SK-N-SH (cell line): ENCODE data around the gene HPX. TPM values are rescaled to one million over a fixed set of nuclear protein-coding genes. Genes with fewer than 3 reads are reported as not detected.

Source experiments
- ELF1 ChIP-seq: IDR thresholded peaks from 2 replicates; pipeline ENCODE4 v1.4.0; 2012
- EP300 ChIP-seq, 2 experiments: IDR thresholded peaks; 2 replicates each; pipeline versions ENCODE4 v1.4.0 to v1.6.1; 2012; ENCODE audit warnings: borderline replicate concordance in 1 of 2, low read depth in 1 of 2, low read length in 1 of 2
- EZH2phosphoT487 ChIP-seq: fragments of 200-600 bp; sonication (generic); IDR thresholded peaks from 2 replicates; pipeline ENCODE4 v1.6.1; 2017; ENCODE audit warnings: low read depth, mixed run types, mild to moderate bottlenecking, antibody characterized with exemption, moderate library complexity, borderline replicate concordance
- FOXJ3 ChIP-seq: sonication (generic); formaldehyde crosslinking; IDR thresholded peaks from 2 replicates; pipeline ENCODE4 v1.5.1; 2020; ENCODE audit warnings: mild to moderate bottlenecking, missing genetic modification reagents
- GATA2 ChIP-seq: sonication (generic); formaldehyde crosslinking; IDR thresholded peaks from 2 replicates; pipeline ENCODE4 v1.5.0; 2020; ENCODE audit warnings: mild to moderate bottlenecking, missing genetic modification reagents
- IRF3 ChIP-seq: fragments of 150-350 bp; IDR thresholded peaks from 2 replicates; pipeline ENCODE4 v1.6.1; 2016; ENCODE audit warnings: mild to moderate bottlenecking, low read depth, low read length
- JUND ChIP-seq: IDR thresholded peaks from 2 replicates; pipeline ENCODE4 v1.4.0; 2012
- MAX ChIP-seq: IDR thresholded peaks from 2 replicates; pipeline ENCODE4 v1.4.0; 2012; ENCODE audit warnings: low read depth
- NFIC ChIP-seq: IDR thresholded peaks from 2 replicates; pipeline ENCODE4 v1.4.0; 2012; ENCODE audit warnings: borderline replicate concordance
- POLR2AphosphoS5 ChIP-seq: IDR thresholded peaks from 2 replicates; pipeline ENCODE4 v1.6.1; 2012; ENCODE audit warnings: low read depth, low read length
- RAD21 ChIP-seq: IDR thresholded peaks from 2 replicates; pipeline ENCODE4 v1.6.1; 2012; ENCODE audit warnings: mild to moderate bottlenecking, low read length
- RFX5 ChIP-seq: IDR thresholded peaks from 2 replicates; pipeline ENCODE4 v1.6.1; 2012; ENCODE audit warnings: mild to moderate bottlenecking, improper control_type of control experiment, low read length
- RXRA ChIP-seq: IDR thresholded peaks from 2 replicates; pipeline ENCODE4 v1.4.0; 2012; ENCODE audit warnings: low read depth, mild to moderate bottlenecking, borderline replicate concordance
- SIN3A ChIP-seq: IDR thresholded peaks from 2 replicates; pipeline ENCODE4 v1.6.1; 2012; ENCODE audit warnings: low read depth, mild to moderate bottlenecking, low read length, moderate library complexity, borderline replicate concordance
- SMC3 ChIP-seq: IDR thresholded peaks from 2 replicates; pipeline ENCODE4 v1.6.1; 2012; ENCODE audit warnings: low read depth, low read length, improper control_type of control experiment
- TAF1 ChIP-seq: IDR thresholded peaks from 2 replicates; pipeline ENCODE4 v1.6.1; 2012; ENCODE audit warnings: low read depth, mild to moderate bottlenecking, low read length, moderate library complexity, borderline replicate concordance
- YY1 ChIP-seq: IDR thresholded peaks from 2 replicates; pipeline ENCODE4 v1.4.0; 2012; ENCODE audit warnings: low read depth, mild to moderate bottlenecking
- ZBTB33 ChIP-seq: IDR thresholded peaks from 2 replicates; pipeline ENCODE4 v1.4.0; 2012; ENCODE audit warnings: low read depth, borderline replicate concordance
- polyA plus RNA-seq, 3 experiments: library from polyadenylated mRNA; depleted of rRNA; stranded (reverse); fragments of >200 nt; gene quantifications; 2 replicates each; pipeline ENCODE4 v1.2.3, GENCODE V29; 2012
- TF ChIP-seq, protein P1 (sequence below): IDR thresholded peaks from 2 replicates; pipeline ENCODE4; 2012
- TF ChIP-seq, protein P2 (sequence below): IDR thresholded peaks from 2 replicates; pipeline ENCODE4 v1.4.0; 2012; ENCODE audit warnings: low read depth, borderline replicate concordance

HPX gene
- polyA plus RNA-seq, 1 of the 3 experiments (the other 2 are of a cell fraction) = 1.8 TPM

DNA sequence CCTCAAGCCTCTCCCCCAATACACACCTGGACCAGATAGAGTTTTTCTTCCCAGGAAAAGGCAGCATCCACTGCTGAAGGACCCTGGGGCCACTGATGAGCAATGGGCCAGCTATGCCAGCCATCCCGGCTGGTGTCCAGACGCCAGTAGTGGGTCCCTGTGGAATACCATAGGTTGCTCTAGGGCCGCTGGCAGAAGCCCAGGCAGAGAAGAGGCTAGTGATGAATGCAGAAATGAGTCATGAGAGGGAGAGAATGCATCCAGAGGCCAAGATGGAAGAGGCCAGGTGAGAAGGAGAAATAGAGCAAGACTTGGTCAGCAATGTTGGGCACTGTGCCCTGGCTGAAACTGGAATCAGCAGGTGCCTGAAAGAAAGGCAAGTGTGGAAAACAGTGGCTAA, 8.9 kb downstream of the HPX start (continued):
- no peak for TF ChIP-seq SIN3A
- no peak for TF ChIP-seq POLR2AphosphoS5
- TF ChIP-seq TAF1 = no peak
- TF ChIP-seq, protein P1, sequence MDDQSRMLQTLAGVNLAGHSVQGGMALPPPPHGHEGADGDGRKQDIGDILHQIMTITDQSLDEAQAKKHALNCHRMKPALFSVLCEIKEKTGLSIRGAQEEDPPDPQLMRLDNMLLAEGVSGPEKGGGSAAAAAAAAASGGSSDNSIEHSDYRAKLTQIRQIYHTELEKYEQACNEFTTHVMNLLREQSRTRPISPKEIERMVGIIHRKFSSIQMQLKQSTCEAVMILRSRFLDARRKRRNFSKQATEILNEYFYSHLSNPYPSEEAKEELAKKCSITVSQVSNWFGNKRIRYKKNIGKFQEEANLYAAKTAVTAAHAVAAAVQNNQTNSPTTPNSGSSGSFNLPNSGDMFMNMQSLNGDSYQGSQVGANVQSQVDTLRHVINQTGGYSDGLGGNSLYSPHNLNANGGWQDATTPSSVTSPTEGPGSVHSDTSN = no peak; the same call in 1 of the 2 replicates
- TF ChIP-seq RXRA = no peak; the same call in 1 of the 2 replicates
- no peak for TF ChIP-seq FOXJ3
- no peak for TF ChIP-seq IRF3
- no peak for TF ChIP-seq RAD21
- TF ChIP-seq NFIC = peak; percentile 87
- peak; percentile 81 for TF ChIP-seq JUND
- no peak for TF ChIP-seq GATA2 (CRISPR knock-in tag)
- no peak for TF ChIP-seq ZBTB33
- no peak for TF ChIP-seq RFX5
- no peak for TF ChIP-seq EZH2phosphoT487
- TF ChIP-seq, protein P2, sequence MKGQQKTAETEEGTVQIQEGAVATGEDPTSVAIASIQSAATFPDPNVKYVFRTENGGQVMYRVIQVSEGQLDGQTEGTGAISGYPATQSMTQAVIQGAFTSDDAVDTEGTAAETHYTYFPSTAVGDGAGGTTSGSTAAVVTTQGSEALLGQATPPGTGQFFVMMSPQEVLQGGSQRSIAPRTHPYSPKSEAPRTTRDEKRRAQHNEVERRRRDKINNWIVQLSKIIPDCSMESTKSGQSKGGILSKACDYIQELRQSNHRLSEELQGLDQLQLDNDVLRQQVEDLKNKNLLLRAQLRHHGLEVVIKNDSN = no peak
- 0 out of 2 replicates have a peak, but pooled peaks have one; percentile 24 for TF ChIP-seq MAX
- no peak for TF ChIP-seq SMC3
- peak in 1 of 2 experiments; percentile 40; a peak in 1 of 4 replicates for TF ChIP-seq EP300 (IDR thresholded peaks at IDR 0.05; ENCODE audit: borderline replicate concordance in 1 of 2, low read depth in 1 of 2, low read length in 1 of 2)
- TF ChIP-seq ELF1 = no peak
- TF ChIP-seq YY1 = no peak
- TF ChIP-seq, all 33 proteins: peak for 7
